ENCODE results near the gene SLC39A3. TPM values are rescaled to one million over a fixed set of nuclear protein-coding genes. Genes with fewer than 3 reads are reported as not detected.

SLC39A3 gene
- total and polyA plus RNA-seq, 2 of the 8 experiments (the other 6 are each of a cell fraction or from before 2014, with no cell fraction given), result 33.0 to 52.9 TPM

DNA sequence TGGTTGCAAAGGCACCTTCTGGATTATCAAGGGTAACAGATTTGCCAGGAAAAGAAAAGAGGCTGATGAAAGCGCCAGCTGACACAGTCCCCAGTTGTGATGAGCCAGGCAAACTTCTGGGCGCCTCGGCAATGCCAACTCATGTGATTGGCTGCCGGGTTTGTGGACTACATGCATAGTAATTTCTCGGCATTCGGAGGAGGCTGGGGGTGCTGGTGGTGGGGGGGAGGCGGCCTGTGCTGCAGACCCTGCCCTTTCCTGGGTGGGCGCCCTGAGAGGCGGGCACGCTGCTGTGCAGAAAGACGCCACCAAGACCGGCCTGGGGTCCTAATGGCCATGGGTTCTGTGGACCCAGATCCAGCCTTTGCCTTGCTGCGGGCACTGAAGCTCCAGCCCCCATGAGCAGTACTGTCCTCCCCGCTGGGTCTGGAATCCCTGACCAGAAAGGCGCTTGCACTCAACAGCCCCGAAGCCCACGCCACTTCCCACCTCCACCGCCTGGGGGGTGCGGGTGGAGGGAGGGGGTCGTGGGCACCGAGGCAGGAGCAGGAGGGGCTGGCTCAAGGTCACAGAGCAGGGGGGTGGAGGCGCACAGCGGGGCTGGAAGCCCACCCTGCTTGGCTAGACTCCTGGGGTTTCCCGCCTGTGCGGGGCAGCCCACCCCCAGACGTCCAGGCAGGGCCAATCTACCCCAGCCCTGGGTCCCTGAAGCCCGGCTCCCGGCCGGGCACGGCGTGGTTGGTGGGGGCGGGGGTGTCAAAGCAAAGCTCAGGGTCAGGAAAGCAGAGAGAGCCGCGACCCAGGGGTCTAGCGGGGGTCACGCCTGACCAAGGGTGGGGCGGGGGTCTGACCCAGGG lies 19.7 kb downstream of the SLC39A3 start (continued):
- no peak for TF ChIP-seq JUN (IDR thresholded peaks at IDR 0.05; ENCODE audit: low read depth, low read length)
- peak; percentile 45; the same call in 1 of the 2 replicates for TF ChIP-seq E2F6 (IDR thresholded peaks at IDR 0.05)
- no peak for TF ChIP-seq CREB1 (IDR thresholded peaks at IDR 0.05)
- no peak for TF ChIP-seq RAD21 (IDR thresholded peaks at IDR 0.05 in 1 of 2, conservative IDR thresholded peaks at IDR 0.05 in 1 of 2; ENCODE audit: low read depth in 2 of 2, low read length in 2 of 2)
- TF ChIP-seq CEBPB (IDR thresholded peaks at IDR 0.05; ENCODE audit: low read depth, low read length), result no peak
- no peak for TF ChIP-seq KDM1A (IDR thresholded peaks at IDR 0.05; ENCODE audit: borderline replicate concordance, low read length)
- no peak; the same call in 1 of the 2 replicates for TF ChIP-seq RBBP5 (IDR thresholded peaks at IDR 0.05; ENCODE audit: borderline replicate concordance, low read depth, low read length)
- TF ChIP-seq CTBP2 (IDR thresholded peaks at IDR 0.05; ENCODE audit: borderline replicate concordance, insufficient read depth, insufficient read length, low read length), result peak; percentile 53
- TF ChIP-seq TBP (IDR thresholded peaks at IDR 0.05; ENCODE audit: low read depth, low read length), result peak; percentile 34; the same call in 1 of the 2 replicates

All from H1 (cell line).